BE2C (cell line): Measurements from ENCODE around the gene DNAH8.
"Not testable (repeated sequence)": the region's sequence is repeated elsewhere in the genome, so short reads cannot be mapped to it uniquely, and the experiment has no call there.

ENCODE experiments used
- DNase-seq: peaks from one replicate; pipeline ENCODE4 v3.0.0-alpha.2; 2020
- H3K27me3 ChIP-seq: fragments of 250-450 bp; sonication (Bioruptor Pico); 2 replicates; pipeline ENCODE4 v1.5.1; 2020; ENCODE audit warnings: mild to moderate bottlenecking
- H3K36me3 ChIP-seq: fragments of 250-450 bp; sonication (Bioruptor Pico); 2 replicates; pipeline ENCODE4 v1.5.1; 2020; ENCODE audit warnings: mild to moderate bottlenecking
- H3K4me1 ChIP-seq: fragments of 250-450 bp; sonication (Bioruptor Pico); 2 replicates; pipeline ENCODE4 v1.5.1; 2020
- H3K4me3 ChIP-seq: 2 replicates; pipeline ENCODE4 v1.5.1; 2011; ENCODE audit warnings: low read depth, low read length
- H3K9me3 ChIP-seq: fragments of 250-450 bp; sonication (Bioruptor Pico); 2 replicates; pipeline ENCODE4 v1.5.1; 2020
- TF ChIP-seq, protein P1 (sequence below): IDR thresholded peaks from 2 replicates; pipeline ENCODE4 v1.5.1; 2012; ENCODE audit warnings: mild to moderate bottlenecking, low read depth, low read length

Gene DNAH8

GRCh38 chr6:38907264-38907663, 192.2 kb downstream of the DNAH8 start:
- no peaks in the 10 kb centered on the region for H3K9me3 ChIP-seq
- no peak overlapping the region for H3K4me3 ChIP-seq
- no peaks in the 10 kb centered on the region for H3K4me1 ChIP-seq
- H3K27me3 ChIP-seq = no peaks in the 10 kb centered on the region
- no peak for DNase-seq
- TF ChIP-seq, protein P1, sequence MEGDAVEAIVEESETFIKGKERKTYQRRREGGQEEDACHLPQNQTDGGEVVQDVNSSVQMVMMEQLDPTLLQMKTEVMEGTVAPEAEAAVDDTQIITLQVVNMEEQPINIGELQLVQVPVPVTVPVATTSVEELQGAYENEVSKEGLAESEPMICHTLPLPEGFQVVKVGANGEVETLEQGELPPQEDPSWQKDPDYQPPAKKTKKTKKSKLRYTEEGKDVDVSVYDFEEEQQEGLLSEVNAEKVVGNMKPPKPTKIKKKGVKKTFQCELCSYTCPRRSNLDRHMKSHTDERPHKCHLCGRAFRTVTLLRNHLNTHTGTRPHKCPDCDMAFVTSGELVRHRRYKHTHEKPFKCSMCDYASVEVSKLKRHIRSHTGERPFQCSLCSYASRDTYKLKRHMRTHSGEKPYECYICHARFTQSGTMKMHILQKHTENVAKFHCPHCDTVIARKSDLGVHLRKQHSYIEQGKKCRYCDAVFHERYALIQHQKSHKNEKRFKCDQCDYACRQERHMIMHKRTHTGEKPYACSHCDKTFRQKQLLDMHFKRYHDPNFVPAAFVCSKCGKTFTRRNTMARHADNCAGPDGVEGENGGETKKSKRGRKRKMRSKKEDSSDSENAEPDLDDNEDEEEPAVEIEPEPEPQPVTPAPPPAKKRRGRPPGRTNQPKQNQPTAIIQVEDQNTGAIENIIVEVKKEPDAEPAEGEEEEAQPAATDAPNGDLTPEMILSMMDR = no peak
- H3K36me3 ChIP-seq = no peaks in the 10 kb centered on the region

DNA sequence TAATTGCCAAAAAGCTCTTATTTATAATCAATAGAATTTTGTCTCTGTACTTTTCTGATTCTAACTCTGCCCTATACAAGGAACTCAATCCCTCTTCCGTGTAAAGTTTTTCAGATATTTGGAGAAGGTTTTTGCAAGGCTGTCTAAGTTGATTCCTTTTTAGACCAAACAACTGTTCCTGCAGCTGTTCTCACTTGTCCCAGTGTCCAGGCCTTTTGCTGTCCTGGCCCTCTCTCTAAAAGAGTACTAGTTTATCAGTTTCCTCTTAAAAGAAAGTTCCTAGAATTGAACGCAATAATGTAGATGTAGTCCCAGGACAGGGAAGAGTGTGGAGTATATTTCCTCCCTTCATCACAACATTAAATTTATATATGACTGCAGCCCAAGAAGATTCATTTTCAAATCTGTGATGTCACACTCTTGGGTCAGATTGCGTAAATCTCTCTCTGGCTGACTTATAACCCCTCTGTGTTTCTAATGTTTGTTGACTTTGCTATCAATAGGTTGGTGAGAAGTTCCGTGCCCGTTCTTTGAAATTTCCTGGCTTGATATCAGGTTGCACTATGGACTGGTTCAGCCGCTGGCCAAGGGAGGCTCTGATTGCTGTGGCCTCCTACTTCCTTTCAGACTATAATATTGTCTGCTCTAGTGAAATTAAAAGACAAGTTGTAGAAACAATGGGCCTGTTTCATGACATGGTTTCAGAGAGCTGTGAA, 194.1 kb downstream of the DNAH8 start:
- H3K27me3 ChIP-seq = no peaks in the 10 kb centered on the region
- no peaks in the 10 kb centered on the region for H3K9me3 ChIP-seq
- H3K36me3 ChIP-seq = no peaks in the 10 kb centered on the region
- H3K4me1 ChIP-seq = no peaks in the 10 kb centered on the region
- TF ChIP-seq, protein P1 = no peak
- no peak overlapping the region for H3K4me3 ChIP-seq
- no peak for DNase-seq

DNA sequence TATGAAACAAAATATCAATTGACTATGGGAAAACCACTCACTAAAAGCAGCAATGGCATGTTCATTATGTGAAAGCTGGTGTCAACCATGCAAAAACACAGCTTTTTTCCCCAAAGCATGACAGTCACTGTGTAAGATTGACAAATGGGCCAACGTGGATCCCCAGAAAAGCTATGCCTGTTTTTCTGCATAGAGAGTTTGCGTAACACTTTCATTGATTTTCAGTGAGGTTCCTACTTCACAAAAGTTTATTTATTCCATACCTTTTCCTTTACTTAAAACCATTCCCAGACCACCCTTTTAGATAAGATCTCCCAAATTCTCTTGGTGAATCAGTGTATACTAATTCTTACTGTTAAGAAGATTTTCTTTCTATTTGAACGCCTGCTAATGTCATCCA, 195.1 kb downstream of the DNAH8 start:
- TF ChIP-seq, protein P1 = no peak
- Histone ChIP-seq H3K27me3 (no peaks in the 10 kb centered on the region), H3K4me1 (no peaks in the 10 kb centered on the region), H3K4me3 (no peak overlapping the region), H3K36me3 (no peaks in the 10 kb centered on the region), H3K9me3 (no peaks in the 10 kb centered on the region)
- DNase-seq = no peak

DNA sequence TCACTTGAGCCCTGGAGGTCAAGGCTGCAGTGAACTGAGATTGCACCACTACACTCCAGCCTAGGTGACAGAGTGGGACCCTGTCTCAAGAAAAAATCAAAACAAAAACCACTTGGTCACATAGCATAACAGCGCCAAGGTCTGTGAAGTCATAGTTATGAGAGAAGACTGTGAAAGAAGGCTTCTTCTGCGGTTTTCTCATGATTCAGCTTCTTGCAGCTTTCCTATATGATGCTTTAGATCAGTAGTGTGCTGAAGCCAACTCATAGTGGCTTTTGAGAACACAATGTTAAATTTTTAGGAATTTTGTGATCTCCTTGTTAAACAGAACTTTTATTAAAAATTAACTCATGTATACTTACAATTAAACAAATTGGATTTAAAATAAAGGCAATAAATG, 197.3 kb downstream of the DNAH8 start:
- Histone ChIP-seq H3K36me3 (no peaks in the 10 kb centered on the region), H3K4me1 (no peaks in the 10 kb centered on the region), H3K9me3 (no peaks in the 10 kb centered on the region), H3K27me3 (no peaks in the 10 kb centered on the region), H3K4me3 (no peak overlapping the region)
- TF ChIP-seq, protein P1 = no peak
- no peak for DNase-seq

DNA sequence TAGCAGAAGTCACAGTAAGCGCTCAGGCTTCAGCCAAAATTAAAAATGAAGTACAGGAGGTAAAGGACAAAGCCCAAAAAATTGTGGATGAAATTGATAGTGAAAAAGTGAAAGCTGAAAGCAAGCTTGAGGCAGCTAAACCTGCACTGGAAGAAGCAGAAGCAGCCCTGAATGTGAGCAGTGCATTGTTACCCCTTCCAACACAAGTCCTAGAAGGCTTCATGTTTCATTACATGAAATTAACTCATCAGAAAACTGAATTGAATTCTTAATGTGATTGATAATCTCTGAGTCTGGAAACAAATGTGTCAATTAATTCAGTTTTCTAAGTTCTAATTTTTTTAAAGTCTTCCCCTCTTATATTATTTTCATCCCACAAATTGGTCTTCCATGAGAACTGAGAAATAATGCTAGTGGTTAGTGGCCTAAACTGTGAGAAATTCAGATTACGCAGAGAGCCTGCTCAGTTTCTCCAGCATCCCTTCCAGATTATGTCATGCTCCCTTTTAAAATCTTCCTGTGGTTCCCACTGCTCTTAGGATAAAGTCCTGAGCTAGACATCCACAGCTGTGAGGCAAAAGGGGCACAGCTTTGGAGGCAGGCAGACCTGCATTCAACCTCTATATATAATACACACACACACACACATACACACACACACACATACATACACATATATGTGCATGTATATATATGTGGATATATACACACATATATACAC, 200.3 kb downstream of the DNAH8 start:
- no peaks in the 10 kb centered on the region for H3K36me3 ChIP-seq
- TF ChIP-seq, protein P1 = no peak
- DNase-seq = no peak
- H3K9me3 ChIP-seq = no peaks in the 10 kb centered on the region
- H3K4me1 ChIP-seq = no peaks in the 10 kb centered on the region
- no peak overlapping the region for H3K4me3 ChIP-seq
- H3K27me3 ChIP-seq = no peaks in the 10 kb centered on the region

- H3K27me3 ChIP-seq, H3K9me3 ChIP-seq, DNase-seq, H3K4me3 ChIP-seq, H3K36me3 ChIP-seq, H3K4me1 ChIP-seq: not testable (repeated sequence)
Measured at GRCh38 chr6:38921540-38921939, 206.4 kb downstream of the DNAH8 start.
